ENCODE data around the gene PANK4. TPM values are rescaled to one million over a fixed set of nuclear protein-coding genes. Genes with fewer than 3 reads are reported as not detected.

Gene PANK4
- total and polyA plus RNA-seq, 9 of the 15 experiments (the other 6 are each of a cell fraction or from before 2014, with no cell fraction given), result 0.93 to 55.6 (median 31.5) TPM

- ChIA-PET CTCF (ENCODE audit: low intra/inter-chr PET ratio) (no interaction called here), POLR2A (no interaction called here)
- intact Hi-C loops (cut with micrococcal nuclease), result no loop called here
- Histone ChIP-seq H3K4me3 (no peak overlapping the region), H3K36me3 (ENCODE audit: control insufficient read depth, insufficient read depth, low read length) (no peaks in the 10 kb centered on the region), H3K79me2 (ENCODE audit: control insufficient read depth, insufficient read depth, low read length) (no peaks in the 10 kb centered on the region), H3K9me3 (replicated peaks; ENCODE audit: control insufficient read depth, insufficient read depth, low read depth, low read length) (no peaks in the 10 kb centered on the region), H3K9me1 (ENCODE audit: control insufficient read depth, insufficient read depth, low read length) (no peaks in the 10 kb centered on the region), H3K4me2 (ENCODE audit: insufficient read depth, low read length) (no peak overlapping the region), H3K4me1 (replicated peaks in 1 of 2; ENCODE audit: control insufficient read depth in 2 of 2, insufficient read depth in 2 of 2, low read length in 2 of 2) (peaks cover 0 to 76% of the 10 kb centered on the region in 2 experiments; a peak in 2 of 5 replicates), H4K20me1 (replicated peaks; ENCODE audit: control insufficient read depth, insufficient read depth, low read length) (peaks cover 31% of the 10 kb centered on the region), H3K27ac (ENCODE audit: extremely low read depth, low read depth, low read length) (no peak overlapping the region), H3K27me3 (ENCODE audit: control insufficient read depth in 2 of 2, insufficient read depth in 2 of 2, low read length in 2 of 2) (peaks cover 38 to 73% of the 10 kb centered on the region in 2 experiments; a peak in 4 of 5 replicates), H3K9ac (ENCODE audit: insufficient read depth in 1 of 2, low read depth in 2 of 2, low read length in 2 of 2) (no peak overlapping the region; a peak in 1 of 4 replicates), H2AFZ (ENCODE audit: low read depth, low read length) (no peak overlapping the region)
- ATAC-seq (no peak), FAIRE-seq (no peak), DNase-seq (ENCODE audit: extremely low read depth in 1 of 4, low spot score in 3 of 4) (no peak)
- 11% methylated on average over 11 of the region's 12 CpGs for WGBS (ENCODE audit: insufficient coverage, low coverage, missing lambda C conversion rate)
- no TSS peak for BruUV-seq (replicated peaks)
- in situ Hi-C loops (cut with MboI), result no loop called here
- TF ChIP-seq MAFF (IDR thresholded peaks at IDR 0.05; ENCODE audit: low read length), result no peak
- TF ChIP-seq GTF2A2 (tag; IDR thresholded peaks at IDR 0.05), result no peak
- TF ChIP-seq ZFX (CRISPR knock-in tag; IDR thresholded peaks at IDR 0.05), result 0 out of 2 replicates have a peak, but pooled peaks have one; percentile 5
- no peak for TF ChIP-seq RBM22 (IDR thresholded peaks at IDR 0.05; ENCODE audit: low read depth, low read length, poor library complexity, severe bottlenecking)
- no peak for TF ChIP-seq CBX8 (IDR thresholded peaks at IDR 0.05; ENCODE audit: borderline replicate concordance, extremely low read depth, low read depth, low read length, poor library complexity, severe bottlenecking)
- TF ChIP-seq POLR2A (conservative IDR thresholded peaks at IDR 0.05), result no peak
Measured at GRCh38 chr1:2495546-2495945, 30.9 kb downstream of the PANK4 start.

GRCh38 chr1:2495026-2495425 is 31.4 kb downstream of the PANK4 start:
- Histone ChIP-seq H3K79me2 (ENCODE audit: control insufficient read depth, insufficient read depth, low read length) (no peaks in the 10 kb centered on the region), H3K4me1 (replicated peaks in 1 of 2; ENCODE audit: control insufficient read depth in 2 of 2, insufficient read depth in 2 of 2, low read length in 2 of 2) (peaks cover 0 to 71% of the 10 kb centered on the region in 2 experiments; a peak in 2 of 5 replicates), H3K4me2 (ENCODE audit: insufficient read depth, low read length) (no peak overlapping the region), H3K9ac (ENCODE audit: insufficient read depth in 1 of 2, low read depth in 2 of 2, low read length in 2 of 2) (no peak overlapping the region; a peak in 1 of 4 replicates), H4K20me1 (replicated peaks; ENCODE audit: control insufficient read depth, insufficient read depth, low read length) (peaks cover 31% of the 10 kb centered on the region), H3K27ac (ENCODE audit: extremely low read depth, low read depth, low read length) (no peak overlapping the region), H3K9me3 (replicated peaks; ENCODE audit: control insufficient read depth, insufficient read depth, low read depth, low read length) (no peaks in the 10 kb centered on the region), H3K36me3 (ENCODE audit: control insufficient read depth, insufficient read depth, low read length) (no peaks in the 10 kb centered on the region), H3K4me3 (no peak overlapping the region), H3K27me3 (ENCODE audit: control insufficient read depth in 2 of 2, insufficient read depth in 2 of 2, low read length in 2 of 2) (peaks cover 40 to 78% of the 10 kb centered on the region in 2 experiments; a peak in 4 of 5 replicates), H2AFZ (ENCODE audit: low read depth, low read length) (no peak overlapping the region), H3K9me1 (ENCODE audit: control insufficient read depth, insufficient read depth, low read length) (no peaks in the 10 kb centered on the region)
- no peak for FAIRE-seq
- no peak for DNase-seq (ENCODE audit: extremely low read depth in 1 of 4, low spot score in 3 of 4)
- TF ChIP-seq ZNF217 (CRISPR knock-in tag; IDR thresholded peaks at IDR 0.05), result no peak
- no peak for TF ChIP-seq GABPA (tag; conservative IDR thresholded peaks at IDR 0.05; ENCODE audit: low read depth)
- TF ChIP-seq ZNF717 (CRISPR knock-in tag; IDR thresholded peaks at IDR 0.05), result no peak
- no peak for TF ChIP-seq KHSRP (IDR thresholded peaks at IDR 0.05)
- no peak for TF ChIP-seq CTCF (IDR thresholded peaks at IDR 0.05 in 2 of 3, conservative IDR thresholded peaks at IDR 0.05 in 1 of 3; ENCODE audit: insufficient read depth in 2 of 3, low read depth in 1 of 3, low read length in 3 of 3)
- peak; percentile 24 to 35; a peak in 3 of 4 replicates for TF ChIP-seq UBTF (IDR thresholded peaks at IDR 0.05; ENCODE audit: borderline replicate concordance in 1 of 2, low read depth in 2 of 2, low read length in 2 of 2)
- intact Hi-C loops (cut with micrococcal nuclease) (no loop called here), in situ Hi-C loops (cut with MboI) (no loop called here)
- no peak for ATAC-seq
- whole genome bisulfite sequencing (ENCODE audit: insufficient coverage, low coverage, missing lambda C conversion rate), result 5% methylated on average over 6 of the region's 12 CpGs
- POLR2A ChIA-PET, result interaction anchor here (0.7 kb wide), 1 partner anchor 27 kb away, joined by 3 read pairs; no protein-coding TSS in a partner anchor
- no TSS peak for BruUV-seq (replicated peaks)
- CTCF ChIA-PET (ENCODE audit: low intra/inter-chr PET ratio), result no interaction called here
